Left ventricle myocardium inferior (tissue), 1 donor: Measurements from ENCODE around the gene CCDC107. TPM values are rescaled to one million over a fixed set of nuclear protein-coding genes. Genes with fewer than 3 reads are reported as not detected.

Experiments
- DNase-seq: peaks from one replicate; pipeline ENCODE4 v3.0.0-alpha.2; 2020
- H3K27ac ChIP-seq: fragments of 200-600 bp; replicated peaks from 2 replicates; pipeline ENCODE4 v1.8.0; 2021
- H3K27me3 ChIP-seq: fragments of 200-600 bp; 2 replicates; pipeline ENCODE4 v1.8.0; 2021; ENCODE audit warnings: low read depth
- H3K36me3 ChIP-seq: fragments of 200-600 bp; 2 replicates; pipeline ENCODE4 v1.8.0; 2021
- H3K4me1 ChIP-seq: fragments of 200-600 bp; 2 replicates; pipeline ENCODE4 v1.8.0; 2021
- H3K4me3 ChIP-seq: fragments of 200-600 bp; 2 replicates; pipeline ENCODE4 v1.8.0; 2021; ENCODE audit warnings: mild to moderate bottlenecking, moderate library complexity
- H3K9me3 ChIP-seq: fragments of 200-600 bp; replicated peaks from 2 replicates; pipeline ENCODE4 v1.8.0; 2021
- CTCF ChIP-seq: fragments of 200-600 bp; IDR thresholded peaks from 2 replicates; pipeline ENCODE4 v1.8.0; 2021; ENCODE audit warnings: antibody characterized with exemption, mild to moderate bottlenecking, borderline replicate concordance
- intact Hi-C: fragments of 100-400 bp; cut with micrococcal nuclease; formaldehyde crosslinking; loops from one replicate; pipeline ENCODE4 v1.11.0; 2022
- total RNA-seq: library from RNA; stranded (reverse); fragmentation: NEBNext Ultra II Directional; extraction: Animal tissue kit (Norgen Biotek cat#: 25700); gene quantifications from one replicate; pipeline ENCODE4 v1.2.1, GENCODE V29; 2021
- donor health status: DM: no; HTN: yes; CAD: no; lungs with severe emphysema.

Gene CCDC107
- total RNA-seq, 1 donor from 2014 or later: 44.3 TPM

DNA sequence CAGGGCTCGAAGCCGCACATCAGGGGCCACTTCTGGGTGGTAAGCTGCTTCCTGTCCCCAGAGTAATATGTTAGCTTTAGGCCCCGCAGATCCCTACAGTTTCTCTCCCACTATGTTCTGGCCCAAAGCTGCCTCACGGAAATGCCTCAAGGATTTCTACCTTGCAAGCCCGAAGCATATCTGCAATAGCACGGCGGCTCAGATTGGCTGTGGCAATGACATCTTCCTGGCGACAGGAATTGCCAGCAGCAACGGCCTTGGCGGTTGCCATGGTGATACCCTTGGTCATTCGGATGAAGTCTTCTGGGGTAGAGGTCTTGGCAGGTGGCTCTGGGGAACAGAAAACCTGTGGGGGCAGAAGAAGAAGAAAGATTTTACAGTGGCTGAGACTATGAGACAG is 41.9 kb downstream of the CCDC107 start:
- H3K27me3 ChIP-seq: no peaks in the 10 kb centered on the region
- no peaks in the 10 kb centered on the region for H3K9me3 ChIP-seq
- H3K27ac ChIP-seq: peak overlapping the region; percentile 72
- no peak for TF ChIP-seq CTCF
- no peak for DNase-seq
- intact Hi-C loops: no loop called here
- H3K4me1 ChIP-seq: peaks cover 47% of the 10 kb centered on the region
- H3K36me3 ChIP-seq: peaks cover 96% of the 10 kb centered on the region
- no peak overlapping the region for H3K4me3 ChIP-seq

- Histone ChIP-seq H3K4me3 (no peak overlapping the region), H3K4me1 (peaks cover 52% of the 10 kb centered on the region), H3K36me3 (peaks cover 100% of the 10 kb centered on the region), H3K27ac (peak overlapping the region; percentile 72), H3K9me3 (no peaks in the 10 kb centered on the region), H3K27me3 (no peaks in the 10 kb centered on the region)
- intact Hi-C loops: no loop called here
- DNase-seq: no peak
- TF ChIP-seq CTCF: no peak
Observed at GRCh38 chr9:35700942-35701341, 42.9 kb downstream of the CCDC107 start.

- intact Hi-C loops: no loop called here
- TF ChIP-seq CTCF: no peak
- H3K4me1 ChIP-seq: peaks cover 39% of the 10 kb centered on the region
- H3K27ac ChIP-seq: no peak overlapping the region
- H3K4me3 ChIP-seq: no peak overlapping the region
- no peaks in the 10 kb centered on the region for H3K27me3 ChIP-seq
- no peaks in the 10 kb centered on the region for H3K9me3 ChIP-seq
- H3K36me3 ChIP-seq: peaks cover 100% of the 10 kb centered on the region
- DNase-seq: no peak
Observed at GRCh38 chr9:35702696-35703095, 44.6 kb downstream of the CCDC107 start.

DNA sequence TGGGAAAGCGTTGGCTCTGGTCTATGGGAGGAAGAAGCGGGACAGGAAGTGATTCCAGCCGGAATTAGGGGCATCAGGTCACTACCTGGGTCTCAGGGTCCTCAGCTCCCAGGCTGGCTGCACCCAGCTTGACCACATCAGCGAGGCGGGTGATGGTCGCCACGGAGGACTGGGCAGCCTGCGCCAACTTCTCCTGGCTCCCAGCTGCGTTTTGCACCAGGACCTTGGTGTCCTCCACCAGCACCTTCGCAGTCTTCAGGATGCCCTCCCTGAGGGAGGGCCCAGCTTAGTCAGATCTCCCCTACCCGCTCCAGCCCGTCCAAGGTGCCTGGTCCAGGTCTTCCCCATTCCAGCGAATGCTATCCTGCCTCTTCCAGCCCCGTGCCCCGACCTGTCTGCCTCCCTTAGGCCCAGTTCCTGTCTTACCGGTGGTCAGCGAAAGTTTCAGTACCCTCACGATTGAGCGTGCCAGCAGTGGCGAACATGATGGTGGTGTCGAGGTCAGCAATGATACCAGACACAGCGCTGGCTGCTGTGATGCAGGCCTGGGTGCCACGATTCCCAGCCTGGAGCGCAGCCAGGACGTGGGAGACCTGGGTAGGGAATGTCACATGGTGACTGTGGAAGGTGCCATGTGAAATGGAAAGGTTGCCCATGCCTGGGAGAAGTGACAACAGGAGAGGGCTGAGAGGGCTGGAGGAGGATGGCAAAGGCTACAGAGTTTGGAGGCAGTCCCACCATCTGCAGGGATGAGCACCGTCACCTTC is 46.0 kb downstream of the CCDC107 start:
- no peaks in the 10 kb centered on the region for H3K9me3 ChIP-seq
- no peak for TF ChIP-seq CTCF
- intact Hi-C loops: no loop called here
- peaks cover 39% of the 10 kb centered on the region for H3K4me1 ChIP-seq
- H3K36me3 ChIP-seq: peaks cover 100% of the 10 kb centered on the region
- H3K4me3 ChIP-seq: no peak overlapping the region
- H3K27me3 ChIP-seq: no peaks in the 10 kb centered on the region
- peak overlapping the region; percentile 67 for H3K27ac ChIP-seq
- DNase-seq: peak; percentile 68

DNA sequence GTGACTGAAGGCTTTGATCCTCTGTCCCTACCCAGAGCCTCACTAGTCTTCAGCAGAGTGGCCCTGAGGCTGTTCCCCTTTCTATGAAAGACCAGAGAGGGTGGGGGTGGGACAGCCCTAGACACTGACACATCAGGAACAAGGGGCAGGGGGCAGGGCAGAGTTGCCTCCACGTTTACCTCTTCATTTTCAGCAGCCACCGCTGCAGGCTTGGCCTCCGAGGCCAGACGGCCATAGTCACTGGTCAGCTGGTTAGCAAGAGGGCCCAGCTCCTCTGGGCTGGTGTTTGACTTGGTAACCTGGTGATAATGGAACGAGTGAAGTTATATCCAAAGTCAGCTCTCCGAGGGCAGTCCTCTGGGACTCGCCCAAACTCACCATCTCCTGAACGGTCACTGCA is 47.3 kb downstream of the CCDC107 start:
- TF ChIP-seq CTCF: no peak
- no peak for DNase-seq
- H3K27ac ChIP-seq: peak overlapping the region; percentile 67
- H3K4me1 ChIP-seq: peaks cover 34% of the 10 kb centered on the region
- no peaks in the 10 kb centered on the region for H3K9me3 ChIP-seq
- intact Hi-C loops: no loop called here
- no peak overlapping the region for H3K4me3 ChIP-seq
- peaks cover 99% of the 10 kb centered on the region for H3K36me3 ChIP-seq
- no peaks in the 10 kb centered on the region for H3K27me3 ChIP-seq
